Measurements from ENCODE around the gene PITPNC1.

DNA sequence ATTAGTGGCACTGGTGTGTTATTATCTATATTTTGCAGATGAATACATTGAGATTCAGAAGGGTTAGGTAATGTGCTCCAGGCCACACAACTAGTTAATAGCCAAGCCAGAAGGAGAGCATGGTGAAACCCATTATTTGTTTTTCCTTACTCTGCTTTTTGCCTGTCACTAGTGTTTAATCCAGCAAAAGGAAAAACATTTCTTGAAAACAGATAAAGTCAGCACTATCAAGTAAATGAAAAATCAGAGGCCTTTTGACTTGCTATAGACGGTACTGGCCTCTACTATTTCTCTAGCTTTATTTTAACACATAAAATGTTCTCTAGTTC lies 4.8 kb downstream of the PITPNC1 start:
- TF ChIP-seq, protein P1, sequence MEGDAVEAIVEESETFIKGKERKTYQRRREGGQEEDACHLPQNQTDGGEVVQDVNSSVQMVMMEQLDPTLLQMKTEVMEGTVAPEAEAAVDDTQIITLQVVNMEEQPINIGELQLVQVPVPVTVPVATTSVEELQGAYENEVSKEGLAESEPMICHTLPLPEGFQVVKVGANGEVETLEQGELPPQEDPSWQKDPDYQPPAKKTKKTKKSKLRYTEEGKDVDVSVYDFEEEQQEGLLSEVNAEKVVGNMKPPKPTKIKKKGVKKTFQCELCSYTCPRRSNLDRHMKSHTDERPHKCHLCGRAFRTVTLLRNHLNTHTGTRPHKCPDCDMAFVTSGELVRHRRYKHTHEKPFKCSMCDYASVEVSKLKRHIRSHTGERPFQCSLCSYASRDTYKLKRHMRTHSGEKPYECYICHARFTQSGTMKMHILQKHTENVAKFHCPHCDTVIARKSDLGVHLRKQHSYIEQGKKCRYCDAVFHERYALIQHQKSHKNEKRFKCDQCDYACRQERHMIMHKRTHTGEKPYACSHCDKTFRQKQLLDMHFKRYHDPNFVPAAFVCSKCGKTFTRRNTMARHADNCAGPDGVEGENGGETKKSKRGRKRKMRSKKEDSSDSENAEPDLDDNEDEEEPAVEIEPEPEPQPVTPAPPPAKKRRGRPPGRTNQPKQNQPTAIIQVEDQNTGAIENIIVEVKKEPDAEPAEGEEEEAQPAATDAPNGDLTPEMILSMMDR (IDR thresholded peaks at IDR 0.05; ENCODE audit: low read length) = no peak
- no peak for TF ChIP-seq EZH2 (IDR thresholded peaks at IDR 0.05; ENCODE audit: borderline replicate concordance, low read length)

Measured in OCI-LY1 (cell line).